CD4-positive, alpha-beta T cell (primary cell): ENCODE measurements around the gene UTP15. TPM values are rescaled to one million over a fixed set of nuclear protein-coding genes. Genes with fewer than 3 reads are reported as not detected.

Source experiments
- ATAC-seq: fragments of 200-7000 bp; cut with Tn5 transposase; one replicate; pipeline ENCODE4 v1.10.0; 2022; ENCODE audit warnings: mild to moderate bottlenecking; ENCODE audit not compliant: poor library complexity
- CTCF ChIA-PET: fragments of 350-600 bp; sonication (Branson Sonifier 250); formaldehyde crosslinking; loops from one replicate; lab custom pipeline; 2021; ENCODE audit warnings: antibody characterized with exemption, inconsistent platforms; lab: Charles Lee
- POLR2A ChIA-PET: fragments of 350-600 bp; sonication (Branson Sonifier 250); formaldehyde crosslinking; loops from one replicate; lab custom pipeline; 2021; ENCODE audit warnings: antibody characterized with exemption, inconsistent platforms; lab: Charles Lee
- DNase-seq, 14 experiments: peaks; one replicate each; pipeline ENCODE4 v3.0.0-alpha.2; 2013 to 2020; ENCODE audit warnings: mixed read lengths in 2 of 14
- H3K27ac ChIP-seq, 2 donors: one replicate each; pipeline versions ENCODE4 v1.5.1 to v1.7.0; 2013; ENCODE audit warnings: low read length in 2 of 2, low read depth in 1 of 2, mild to moderate bottlenecking in 1 of 2
- H3K27me3 ChIP-seq, 2 experiments: 1 replicate in 1 of 2; 2 replicates in 1 of 2; pipeline versions ENCODE4 v1.6.1 to v1.7.0; 2013; ENCODE audit warnings: low read length in 2 of 2, control low read depth in 1 of 2, mild to moderate bottlenecking in 1 of 2, moderate library complexity in 1 of 2; ENCODE audit not compliant: insufficient read depth in 2 of 2, control insufficient read depth in 1 of 2
- H3K36me3 ChIP-seq: one replicate; pipeline ENCODE4 v1.6.1; 2013; ENCODE audit warnings: low read length, control low read depth; ENCODE audit not compliant: insufficient read depth
- H3K4me1 ChIP-seq: one replicate; pipeline ENCODE4 v1.6.1; 2013; ENCODE audit warnings: low read length, control low read depth; ENCODE audit not compliant: insufficient read depth
- H3K4me3 ChIP-seq: one replicate; pipeline ENCODE4 v1.5.1; 2013; ENCODE audit warnings: mild to moderate bottlenecking, low read length, moderate library complexity
- H3K9me3 ChIP-seq, 2 experiments: 1 replicate in 1 of 2; 2 replicates in 1 of 2; pipeline versions ENCODE4 v1.6.1 to v1.7.0; 2013; ENCODE audit warnings: low read length in 2 of 2, mild to moderate bottlenecking in 2 of 2, control low read depth in 1 of 2, moderate library complexity in 1 of 2; ENCODE audit not compliant: control insufficient read depth in 1 of 2, insufficient read depth in 1 of 2
- H3K27ac Mint-ChIP-seq: one replicate; pipeline ENCODE4 v1.8.0; 2020; ENCODE audit warnings: mixed read lengths
- H3K27me3 Mint-ChIP-seq: one replicate; pipeline ENCODE4 v1.8.0; 2021; ENCODE audit warnings: mixed read lengths
- H3K36me3 Mint-ChIP-seq: one replicate; pipeline ENCODE4 v1.8.0; 2021; ENCODE audit warnings: low read depth, mixed read lengths
- H3K4me1 Mint-ChIP-seq: one replicate; pipeline ENCODE4 v1.8.0; 2021; ENCODE audit warnings: low read depth, mixed read lengths
- H3K4me3 Mint-ChIP-seq: one replicate; pipeline ENCODE4 v1.8.0; 2020; ENCODE audit warnings: mild to moderate bottlenecking, mixed read lengths
- H3K9me3 Mint-ChIP-seq: one replicate; pipeline ENCODE4 v1.8.0; 2020; ENCODE audit warnings: mixed read lengths
- CTCF ChIP-seq: fragments of 200-600 bp; IDR thresholded peaks from one replicate; pipeline ENCODE4 v1.8.0; 2022; ENCODE audit warnings: antibody characterized with exemption, mild to moderate bottlenecking
- intact Hi-C, 2 experiments: fragments of 100-400 bp; cut with DNase I in 1 of 2; cut with micrococcal nuclease in 1 of 2; formaldehyde crosslinking; loops; one replicate each; pipeline versions ENCODE4 v1.15.1 to v1.9.0; 2023 to 2025; cut with DNase I, micrococcal nuclease
- total RNA-seq, 174 experiments: library from RNA in 2 of 174; stranded (reverse) in 2 of 174; gene quantifications; one replicate each; pipeline ENCODE4 v1.2.3 and lab custom pipeline; 2021 to 2026

Gene UTP15
- total RNA-seq, 2 experiments from 2014 or later, result 52.0 to 55.2 TPM

- H3K27ac Mint-ChIP-seq, result no peak overlapping the region
- ChIA-PET POLR2A (no interaction called here), CTCF (no interaction called here)
- H3K36me3 Mint-ChIP-seq, result no peaks in the 10 kb centered on the region
- H3K9me3 Mint-ChIP-seq, result no peaks in the 10 kb centered on the region
- no peaks in the 10 kb centered on the region for H3K4me1 ChIP-seq
- H3K36me3 ChIP-seq, result no peaks in the 10 kb centered on the region
- H3K4me3 ChIP-seq, result no peak overlapping the region
- H3K27me3 ChIP-seq, result peaks cover 9 to 10% of the 10 kb centered on the region in 2 experiments
- no peak for ATAC-seq
- intact Hi-C loops, result no loop called here
- no peak for TF ChIP-seq CTCF
- H3K9me3 ChIP-seq, result no peaks in the 10 kb centered on the region
- no peak overlapping the region for H3K4me3 Mint-ChIP-seq
- no peak for DNase-seq
- no peaks in the 10 kb centered on the region for H3K4me1 Mint-ChIP-seq
- H3K27ac ChIP-seq, result no peak overlapping the region
- H3K27me3 Mint-ChIP-seq, result peaks cover 41% of the 10 kb centered on the region
Measured at GRCh38 chr5:73544429-73545402, 20.8 kb upstream of the UTP15 start.

GRCh38 chr5:73545403-73545779 is 20.2 kb upstream of the UTP15 start:
- no peaks in the 10 kb centered on the region for H3K9me3 Mint-ChIP-seq
- Histone ChIP-seq H3K9me3 (no peaks in the 10 kb centered on the region), H3K27me3 (peaks cover 3 to 10% of the 10 kb centered on the region in 2 experiments), H3K27ac (no peak overlapping the region), H3K36me3 (no peaks in the 10 kb centered on the region), H3K4me1 (no peaks in the 10 kb centered on the region), H3K4me3 (no peak overlapping the region)
- H3K27ac Mint-ChIP-seq, result no peak overlapping the region
- ATAC-seq (no peak), DNase-seq (no peak)
- intact Hi-C loops, result no loop called here
- peaks cover under 1% of the 10 kb centered on the region for H3K36me3 Mint-ChIP-seq
- H3K4me3 Mint-ChIP-seq, result no peak overlapping the region
- ChIA-PET POLR2A (no interaction called here), CTCF (interaction anchor here (0.7 kb wide), 1 partner anchor 531 kb away, joined by 3 read pairs; no protein-coding TSS in a partner anchor)
- peaks cover 34% of the 10 kb centered on the region for H3K27me3 Mint-ChIP-seq
- TF ChIP-seq CTCF, result no peak
- no peaks in the 10 kb centered on the region for H3K4me1 Mint-ChIP-seq

GRCh38 chr5:73550016-73550415 is 15.5 kb upstream of the UTP15 start:
- TF ChIP-seq CTCF, result no peak
- ChIA-PET CTCF (interaction anchor here (1.0 kb wide), 1 partner anchor 15 kb away, joined by 3 read pairs; no protein-coding TSS in a partner anchor), POLR2A (no interaction called here)
- intact Hi-C loops, result no loop called here
- ATAC-seq (no peak), DNase-seq (no peak)
- H3K9me3 ChIP-seq, result no peaks in the 10 kb centered on the region
- H3K9me3 Mint-ChIP-seq, result no peaks in the 10 kb centered on the region
- H3K4me1 ChIP-seq, result no peaks in the 10 kb centered on the region
- H3K36me3 ChIP-seq, result peaks cover 32% of the 10 kb centered on the region
- H3K36me3 Mint-ChIP-seq, result peaks cover 29% of the 10 kb centered on the region
- H3K27me3 ChIP-seq, result peaks cover 0 to 3% of the 10 kb centered on the region in 2 experiments
- no peak overlapping the region for H3K27ac Mint-ChIP-seq
- no peak overlapping the region for H3K27ac ChIP-seq
- H3K4me3 ChIP-seq, result no peak overlapping the region
- H3K4me3 Mint-ChIP-seq, result no peak overlapping the region
- H3K4me1 Mint-ChIP-seq, result no peaks in the 10 kb centered on the region
- peaks cover 6% of the 10 kb centered on the region for H3K27me3 Mint-ChIP-seq
